ENCODE results near the gene COLEC12. TPM values are rescaled to one million over a fixed set of nuclear protein-coding genes. Genes with fewer than 3 reads are reported as not detected.
"Not testable (repeated sequence)": the region's sequence is repeated elsewhere in the genome, so short reads cannot be mapped to it uniquely, and the experiment has no call there.

COLEC12 gene
- total RNA-seq, 1 experiment from 2014 or later = not detected

- DNase-seq (ENCODE audit: low spot score) = no peak
These were observed 85.5 kb downstream of the COLEC12 start for GRCh38 chr18:415047-415446.

GRCh38 chr18:413233-413632 lies 87.3 kb downstream of the COLEC12 start:
- no peak for DNase-seq (ENCODE audit: low spot score)

GRCh38 chr18:410047-410455 lies 90.5 kb downstream of the COLEC12 start:
- no peak for DNase-seq (ENCODE audit: low spot score)

- no peak for DNase-seq (ENCODE audit: low spot score)
These were observed 92.1 kb downstream of the COLEC12 start for GRCh38 chr18:408367-408766.

- DNase-seq (ENCODE audit: low spot score) = no peak
These were observed 92.8 kb downstream of the COLEC12 start for GRCh38 chr18:407626-408224.

- no peak for DNase-seq (ENCODE audit: low spot score)
These were observed 93.3 kb downstream of the COLEC12 start for GRCh38 chr18:407191-407590.

- no peak for DNase-seq (ENCODE audit: low spot score)
These were observed 93.8 kb downstream of the COLEC12 start for GRCh38 chr18:406677-407076.

- not testable (repeated sequence) for DNase-seq (ENCODE audit: low spot score)
These were observed 95.5 kb downstream of the COLEC12 start for GRCh38 chr18:405006-405405.

GRCh38 chr18:404061-404636 lies 96.4 kb downstream of the COLEC12 start:
- no peak for DNase-seq (ENCODE audit: low spot score)

- no peak for DNase-seq (ENCODE audit: low spot score)
These were observed 98.4 kb downstream of the COLEC12 start for GRCh38 chr18:402129-402528.

- DNase-seq (ENCODE audit: low spot score) = no peak
These were observed 100.0 kb downstream of the COLEC12 start for GRCh38 chr18:400456-400855.

GRCh38 chr18:399631-400135 lies 100.8 kb downstream of the COLEC12 start:
- no peak for DNase-seq (ENCODE audit: low spot score)

- no peak for DNase-seq (ENCODE audit: low spot score)
These were observed 101.4 kb downstream of the COLEC12 start for GRCh38 chr18:398935-399630.

- no peak for DNase-seq (ENCODE audit: low spot score)
These were observed 103.9 kb downstream of the COLEC12 start for GRCh38 chr18:396556-396955.

- DNase-seq (ENCODE audit: low spot score) = no peak
These were observed 104.3 kb downstream of the COLEC12 start for GRCh38 chr18:396251-396555.

- DNase-seq (ENCODE audit: low spot score) = no peak
These were observed 104.8 kb downstream of the COLEC12 start for GRCh38 chr18:395456-396250.

- no peak for DNase-seq (ENCODE audit: low spot score)
These were observed 105.5 kb downstream of the COLEC12 start for GRCh38 chr18:394987-395362.

GRCh38 chr18:394262-394986 lies 106.1 kb downstream of the COLEC12 start:
- DNase-seq (ENCODE audit: low spot score) = no peak

- DNase-seq (ENCODE audit: low spot score) = no peak
These were observed 106.9 kb downstream of the COLEC12 start for GRCh38 chr18:393574-393957.

- no peak for DNase-seq (ENCODE audit: low spot score)
These were observed 107.5 kb downstream of the COLEC12 start for GRCh38 chr18:392928-393573.

Data from HT-29 (cell line).